Coronary artery (tissue), 2 donors: Measurements from ENCODE around the gene MRPL58.

Source experiments
- DNase-seq: peaks from one replicate; pipeline ENCODE4 v3.0.0-alpha.2; 2017; ENCODE audit warnings: low spot score
- H3K27ac ChIP-seq, 2 donors: fragments of 200-600 bp; sonication (generic); one replicate each; pipeline ENCODE4 v1.5.1; 2016 to 2019
- H3K4me3 ChIP-seq: fragments of 200-600 bp; sonication (generic); 2 replicates; pipeline ENCODE4 v1.5.1; 2016; ENCODE audit warnings: mild to moderate bottlenecking, moderate library complexity
- TF ChIP-seq, protein P1 (sequence below): fragments of 200-600 bp; sonication (generic); IDR thresholded peaks from one replicate; pipeline ENCODE4 v1.5.1; 2019; ENCODE audit warnings: antibody characterized with exemption

The MRPL58 gene

DNA sequence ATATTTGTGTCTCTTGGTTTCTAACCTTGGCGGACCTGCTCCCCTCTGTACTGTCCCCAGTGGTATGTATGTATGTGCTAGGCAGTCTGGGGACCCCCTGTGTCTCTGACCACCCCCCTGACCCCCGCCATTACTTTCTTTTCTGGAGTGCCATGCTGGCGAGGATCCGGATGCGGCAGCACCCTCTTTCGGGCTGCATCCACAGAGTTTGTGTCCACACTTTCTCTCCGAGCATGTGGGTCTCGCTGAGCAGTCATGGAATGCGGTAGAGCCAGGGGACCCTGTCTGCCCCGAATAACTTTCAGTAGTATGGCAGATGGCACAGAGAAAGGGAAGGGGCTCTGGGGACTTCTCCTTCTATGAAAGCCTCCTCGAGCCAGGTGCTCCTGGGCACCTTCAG lies 51.6 kb downstream of the MRPL58 start:
- TF ChIP-seq, protein P1, sequence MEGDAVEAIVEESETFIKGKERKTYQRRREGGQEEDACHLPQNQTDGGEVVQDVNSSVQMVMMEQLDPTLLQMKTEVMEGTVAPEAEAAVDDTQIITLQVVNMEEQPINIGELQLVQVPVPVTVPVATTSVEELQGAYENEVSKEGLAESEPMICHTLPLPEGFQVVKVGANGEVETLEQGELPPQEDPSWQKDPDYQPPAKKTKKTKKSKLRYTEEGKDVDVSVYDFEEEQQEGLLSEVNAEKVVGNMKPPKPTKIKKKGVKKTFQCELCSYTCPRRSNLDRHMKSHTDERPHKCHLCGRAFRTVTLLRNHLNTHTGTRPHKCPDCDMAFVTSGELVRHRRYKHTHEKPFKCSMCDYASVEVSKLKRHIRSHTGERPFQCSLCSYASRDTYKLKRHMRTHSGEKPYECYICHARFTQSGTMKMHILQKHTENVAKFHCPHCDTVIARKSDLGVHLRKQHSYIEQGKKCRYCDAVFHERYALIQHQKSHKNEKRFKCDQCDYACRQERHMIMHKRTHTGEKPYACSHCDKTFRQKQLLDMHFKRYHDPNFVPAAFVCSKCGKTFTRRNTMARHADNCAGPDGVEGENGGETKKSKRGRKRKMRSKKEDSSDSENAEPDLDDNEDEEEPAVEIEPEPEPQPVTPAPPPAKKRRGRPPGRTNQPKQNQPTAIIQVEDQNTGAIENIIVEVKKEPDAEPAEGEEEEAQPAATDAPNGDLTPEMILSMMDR, result no peak
- Histone ChIP-seq H3K4me3 (no peak overlapping the region), H3K27ac (no peak overlapping the region)
- DNase-seq, result no peak

DNA sequence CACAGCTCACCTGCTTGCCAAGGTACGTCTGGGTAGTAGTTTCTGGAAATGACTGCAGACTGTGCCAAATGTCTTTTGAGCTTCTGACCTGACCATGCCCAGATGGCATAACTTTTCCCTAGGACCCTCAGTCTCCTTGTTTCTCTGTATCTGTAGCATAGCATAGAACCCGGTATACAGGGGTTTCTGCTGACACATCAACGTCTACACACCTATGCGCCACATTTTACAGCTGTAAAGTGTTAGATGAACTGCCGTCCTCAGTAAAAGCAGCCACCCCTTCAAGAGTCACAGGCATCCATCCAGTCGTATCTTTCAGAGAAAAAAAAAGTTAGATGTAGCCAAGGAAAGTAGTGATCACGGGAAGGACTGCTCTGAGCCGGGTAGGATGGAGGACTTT lies 52.0 kb downstream of the MRPL58 start:
- Histone ChIP-seq H3K4me3 (no peak overlapping the region), H3K27ac (no peak overlapping the region)
- TF ChIP-seq, protein P1, result no peak

DNA sequence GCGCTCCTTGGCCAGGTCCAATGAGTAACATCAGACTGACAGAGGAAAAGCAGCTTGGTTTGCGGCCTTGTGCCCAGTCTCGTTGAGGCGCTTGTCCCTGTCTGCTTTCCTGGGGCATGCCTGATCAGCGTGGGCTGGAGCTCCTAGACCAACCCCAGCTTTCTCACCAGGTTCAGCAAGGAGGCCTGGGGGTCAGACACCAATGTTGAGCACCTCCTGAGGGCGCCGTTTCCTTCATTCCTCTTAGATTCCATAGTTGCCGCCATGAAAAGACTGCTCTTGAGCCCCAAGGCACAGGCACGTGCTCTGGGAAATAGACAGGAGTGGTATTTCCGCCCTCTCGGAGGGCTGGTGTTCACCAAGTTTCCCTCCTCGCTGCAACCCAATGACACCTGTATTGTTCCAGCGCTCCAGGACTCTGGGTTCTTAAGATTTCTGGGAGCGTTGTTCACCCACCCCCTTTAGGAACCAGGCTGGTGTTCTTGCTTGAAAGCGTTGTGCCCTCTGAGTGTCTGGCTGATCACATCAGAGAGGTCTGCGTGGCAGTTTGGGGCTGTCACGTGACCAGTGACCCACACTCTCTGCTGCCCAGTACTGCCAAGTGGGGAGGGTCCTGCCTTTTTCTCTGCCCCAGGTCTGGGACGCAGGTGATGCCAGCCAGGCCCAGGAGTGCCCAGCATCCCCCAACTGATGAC lies 52.5 kb downstream of the MRPL58 start:
- no peak overlapping the region for H3K27ac ChIP-seq
- H3K4me3 ChIP-seq, result no peak overlapping the region
- DNase-seq, result no peak
- TF ChIP-seq, protein P1, result no peak

More for the DNA sequence above, 52.0 kb downstream of the MRPL58 start:
- no peak for DNase-seq

DNA sequence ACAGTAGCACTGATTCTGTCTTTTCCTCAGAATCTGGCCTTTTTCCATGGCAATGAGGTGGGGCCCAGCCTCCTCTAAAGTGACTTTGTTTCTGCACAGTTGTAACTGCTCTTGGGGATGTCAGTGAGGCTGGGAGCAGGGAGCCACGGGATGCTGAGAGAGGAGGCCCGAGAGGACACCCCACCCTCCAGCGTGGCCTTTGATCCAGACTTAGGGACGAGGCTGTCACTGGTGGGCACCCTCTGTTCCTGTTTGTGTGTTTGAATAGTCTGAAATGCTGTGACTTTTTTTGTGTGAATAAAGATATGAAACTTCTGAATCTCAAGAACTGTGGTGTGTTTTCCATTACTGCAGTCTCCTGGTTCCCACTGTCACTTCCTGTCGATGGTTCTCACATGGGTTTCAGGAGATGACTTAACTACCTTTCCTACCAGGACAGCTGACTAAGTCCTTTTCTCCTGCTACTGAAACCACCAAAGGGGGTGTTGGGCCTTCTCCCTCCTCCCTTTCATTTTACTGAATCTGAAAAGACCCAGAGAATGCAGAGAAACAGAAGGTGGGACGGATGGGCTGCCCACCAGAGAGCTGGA lies 53.2 kb downstream of the MRPL58 start:
- DNase-seq, result no peak
- Histone ChIP-seq H3K27ac (no peak overlapping the region), H3K4me3 (no peak overlapping the region)
- TF ChIP-seq, protein P1, result no peak

DNA sequence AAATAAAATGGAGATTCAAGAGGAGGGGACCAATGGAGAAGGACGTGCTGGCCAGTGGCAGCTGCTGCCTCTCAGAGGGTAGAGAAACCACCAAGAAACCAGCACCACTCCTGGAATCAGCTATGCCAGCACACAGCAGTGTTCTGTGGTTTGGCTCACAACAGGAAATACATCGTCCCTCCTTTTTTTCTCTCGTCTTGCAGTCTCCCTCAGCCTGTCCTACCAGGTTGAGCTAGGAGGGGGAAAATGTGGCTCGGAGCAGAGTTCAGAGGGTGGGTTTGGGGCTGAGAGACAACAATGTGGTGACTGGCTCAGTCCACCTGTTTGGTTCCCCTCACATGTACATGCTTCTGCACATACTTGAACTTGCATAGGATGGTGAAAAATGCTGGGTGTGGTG lies 55.4 kb downstream of the MRPL58 start:
- TF ChIP-seq, protein P1, result no peak
- no peak overlapping the region for H3K4me3 ChIP-seq
- no peak for DNase-seq

DNA sequence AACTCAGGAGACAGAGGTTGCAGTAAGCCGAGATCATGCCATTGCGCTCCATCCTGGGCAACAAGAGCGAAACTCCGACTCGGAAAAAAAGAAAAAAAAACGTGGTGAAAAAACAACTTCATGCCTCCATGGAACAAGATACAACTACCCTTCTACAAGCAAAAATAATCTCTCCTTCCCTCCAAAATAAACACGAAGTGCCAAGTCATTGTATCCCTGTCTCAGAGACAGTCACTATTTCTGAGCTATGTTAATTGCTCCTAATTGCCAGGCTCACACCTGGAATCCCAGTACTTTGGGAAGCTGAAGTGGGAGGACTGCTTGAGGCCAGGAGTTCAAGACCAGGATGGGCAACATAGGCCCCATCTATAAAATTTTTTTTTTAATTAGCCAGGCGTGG lies 56.3 kb downstream of the MRPL58 start:
- DNase-seq, result no peak
- no peak overlapping the region for H3K27ac ChIP-seq
- no peak overlapping the region for H3K4me3 ChIP-seq
- TF ChIP-seq, protein P1, result no peak

More for the DNA sequence above, 55.4 kb downstream of the MRPL58 start:
- no peak overlapping the region for H3K27ac ChIP-seq

DNA sequence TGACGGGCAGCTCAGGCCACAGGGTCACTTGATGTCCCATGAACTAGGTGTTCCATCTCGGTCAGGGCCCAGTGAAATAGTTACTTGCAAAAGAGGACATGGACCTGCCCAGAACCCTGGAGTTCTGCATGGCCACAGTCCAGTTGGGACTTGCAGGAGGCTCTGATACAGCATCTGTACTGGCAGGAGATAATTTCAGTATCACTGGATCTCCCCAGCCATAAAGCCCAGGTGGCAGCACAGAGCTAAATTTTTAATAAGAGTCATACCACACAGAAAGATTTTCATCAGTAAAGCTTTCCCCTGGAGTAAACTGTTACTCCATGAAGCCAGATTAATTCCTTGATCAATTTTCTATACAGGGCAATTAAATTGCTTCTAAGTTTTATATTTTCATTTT lies 57.3 kb downstream of the MRPL58 start:
- TF ChIP-seq, protein P1, result no peak
- Histone ChIP-seq H3K4me3 (no peak overlapping the region), H3K27ac (no peak overlapping the region)
- no peak for DNase-seq
